ENCODE measurements around the gene TUBB1. TPM values are rescaled to one million over a fixed set of nuclear protein-coding genes. Genes with fewer than 3 reads are reported as not detected.
A peak's percentile ranks its signal among the peaks of the same experiment; 100 is the strongest.

Gene TUBB1
- total RNA-seq, 1 donor from 2014 or later, result not detected

DNA sequence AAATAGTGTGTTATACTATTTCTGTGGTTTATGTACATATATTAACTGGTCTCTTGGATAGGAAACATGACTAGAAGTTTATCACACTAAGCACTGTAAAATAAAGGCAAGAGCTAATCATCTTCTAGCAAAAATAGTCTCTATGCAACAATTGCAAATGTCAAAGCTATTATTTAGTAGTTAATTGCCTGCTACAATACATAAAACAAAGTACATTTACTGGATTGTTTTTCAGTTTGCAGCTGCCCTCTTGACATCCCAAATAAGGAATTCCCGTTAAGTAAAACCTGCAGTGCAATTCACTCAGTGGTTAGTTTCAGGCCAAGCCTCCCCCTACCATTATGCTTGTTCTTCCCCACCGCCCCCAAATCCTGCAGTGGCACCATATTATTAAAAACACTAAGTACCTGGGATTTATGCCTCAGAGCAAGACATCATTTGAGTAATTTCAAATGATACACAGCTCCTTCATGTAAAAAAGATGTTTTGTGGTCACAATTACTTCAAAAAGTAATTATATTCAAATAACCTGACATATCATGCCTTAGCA is 14.5 kb downstream of the TUBB1 start:
- H3K36me3 Mint-ChIP-seq, result peaks cover 17% of the 10 kb centered on the region

GRCh38 chr20:59035381-59035780 is 16.2 kb downstream of the TUBB1 start:
- Histone ChIP-seq H3K27ac (no peak overlapping the region), H3K4me1 (peaks cover 20% of the 10 kb centered on the region), H3K9me3 (ENCODE audit: low read depth) (no peaks in the 10 kb centered on the region), H3F3A (ENCODE audit: low read depth) (peaks cover 19% of the 10 kb centered on the region), H3K79me2 (ENCODE audit: low read depth) (peaks cover 43% of the 10 kb centered on the region), H2AFZ (replicated peaks) (no peak overlapping the region), H3K4me3 (no peak overlapping the region), H4K20me1 (ENCODE audit: low read depth) (peaks cover 13% of the 10 kb centered on the region), H3K9ac (no peak overlapping the region), H3K36me3 (peaks cover 5% of the 10 kb centered on the region), H3K27me3 (no peaks in the 10 kb centered on the region), H3K4me2 (no peak overlapping the region)
- H3K9me3 Mint-ChIP-seq, result no peaks in the 10 kb centered on the region
- TF ChIP-seq EZH2 (IDR thresholded peaks at IDR 0.05) (no peak), EZH2phosphoT487 (IDR thresholded peaks at IDR 0.05) (no peak), CTCF (IDR thresholded peaks at IDR 0.05) (no peak)
- H3K4me3 Mint-ChIP-seq, result no peak overlapping the region
- no peak overlapping the region for H3K27ac Mint-ChIP-seq
- no peaks in the 10 kb centered on the region for H3K27me3 Mint-ChIP-seq (ENCODE audit: insufficient read depth, low read depth)
- H3K36me3 Mint-ChIP-seq, result peaks cover 14% of the 10 kb centered on the region
- peaks cover 28% of the 10 kb centered on the region for H3K4me1 Mint-ChIP-seq
- no peak for DNase-seq (ENCODE audit: low spot score)

More for the DNA sequence above, 14.5 kb downstream of the TUBB1 start:
- Mint-ChIP-seq H3K27ac (no peak overlapping the region), H3K4me3 (peak overlapping the region; percentile 63), H3K4me1 (peaks cover 39% of the 10 kb centered on the region), H3K27me3 (ENCODE audit: insufficient read depth, low read depth) (no peaks in the 10 kb centered on the region), H3K9me3 (no peaks in the 10 kb centered on the region)
- DNase-seq (ENCODE audit: low spot score), result no peak
- H2AFZ ChIP-seq (replicated peaks), result no peak overlapping the region
- no peaks in the 10 kb centered on the region for H3K9me3 ChIP-seq (ENCODE audit: low read depth)
- TF ChIP-seq EZH2 (IDR thresholded peaks at IDR 0.05) (no peak), EZH2phosphoT487 (IDR thresholded peaks at IDR 0.05) (no peak), CTCF (IDR thresholded peaks at IDR 0.05) (no peak)
- no peak overlapping the region for H3K9ac ChIP-seq
- no peaks in the 10 kb centered on the region for H3K27me3 ChIP-seq
- peaks cover 23% of the 10 kb centered on the region for H4K20me1 ChIP-seq (ENCODE audit: low read depth)
- H3K4me3 ChIP-seq, result no peak overlapping the region
- H3K36me3 ChIP-seq, result peaks cover 9% of the 10 kb centered on the region
- no peak overlapping the region for H3K27ac ChIP-seq
- peaks cover 43% of the 10 kb centered on the region for H3K79me2 ChIP-seq (ENCODE audit: low read depth)
- H3K4me2 ChIP-seq, result peak overlapping the region; percentile 73
- H3F3A ChIP-seq (ENCODE audit: low read depth), result peaks cover 19% of the 10 kb centered on the region
- H3K4me1 ChIP-seq, result peaks cover 33% of the 10 kb centered on the region

- H3K27me3 Mint-ChIP-seq (ENCODE audit: insufficient read depth, low read depth), result no peaks in the 10 kb centered on the region
- no peak overlapping the region for H3K27ac ChIP-seq
- H3K36me3 Mint-ChIP-seq, result peaks cover 16% of the 10 kb centered on the region
- no peak for DNase-seq (ENCODE audit: low spot score)
- no peak overlapping the region for H3K4me3 ChIP-seq
- no peak overlapping the region for H3K27ac Mint-ChIP-seq
- H3K4me1 ChIP-seq, result peaks cover 17% of the 10 kb centered on the region
- H3K4me1 Mint-ChIP-seq, result peaks cover 27% of the 10 kb centered on the region
- peaks cover 5% of the 10 kb centered on the region for H4K20me1 ChIP-seq (ENCODE audit: low read depth)
- no peak overlapping the region for H3K9ac ChIP-seq
- H3K36me3 ChIP-seq, result no peaks in the 10 kb centered on the region
- TF ChIP-seq CTCF (IDR thresholded peaks at IDR 0.05) (no peak), EZH2 (IDR thresholded peaks at IDR 0.05) (no peak), EZH2phosphoT487 (IDR thresholded peaks at IDR 0.05) (no peak)
- peaks cover 46% of the 10 kb centered on the region for H3K79me2 ChIP-seq (ENCODE audit: low read depth)
- peaks cover 19% of the 10 kb centered on the region for H3F3A ChIP-seq (ENCODE audit: low read depth)
- H2AFZ ChIP-seq (replicated peaks), result no peak overlapping the region
- no peak overlapping the region for H3K4me2 ChIP-seq
- no peaks in the 10 kb centered on the region for H3K9me3 Mint-ChIP-seq
- no peaks in the 10 kb centered on the region for H3K27me3 ChIP-seq
- no peak overlapping the region for H3K4me3 Mint-ChIP-seq
- no peaks in the 10 kb centered on the region for H3K9me3 ChIP-seq (ENCODE audit: low read depth)
These were observed 18.2 kb downstream of the TUBB1 start for GRCh38 chr20:59037386-59037785.
